Subcutaneous adipose tissue (tissue), 4 donors: ENCODE results near the gene ROPN1L. TPM values are rescaled to one million over a fixed set of nuclear protein-coding genes. Genes with fewer than 3 reads are reported as not detected.

Source experiments
- CTCF ChIP-seq: fragments of 450-650 bp; IDR thresholded peaks from one replicate; pipeline ENCODE4 v1.5.1; 2016; ENCODE audit warnings: low read depth, mild to moderate bottlenecking, control low read depth, antibody characterized with exemption, moderate library complexity
- total RNA-seq, 4 donors: library from RNA; depleted of rRNA; stranded (reverse); fragments of >200 nt; gene quantifications; one replicate each; pipeline ENCODE4 v1.1.0, GENCODE V29; 2016

Gene ROPN1L
- total RNA-seq, 4 donors from 2014 or later = 1.1 TPM; not detected in 3

- no peak for TF ChIP-seq CTCF
Observed at GRCh38 chr5:10467281-10468198, 25.9 kb downstream of the ROPN1L start.

GRCh38 chr5:10468256-10468655 lies 26.6 kb downstream of the ROPN1L start:
- TF ChIP-seq CTCF = no peak

GRCh38 chr5:10469253-10470050 lies 27.8 kb downstream of the ROPN1L start:
- no peak for TF ChIP-seq CTCF

- TF ChIP-seq CTCF = no peak
Observed at GRCh38 chr5:10470669-10471068, 29.0 kb downstream of the ROPN1L start.

- TF ChIP-seq CTCF = no peak
Observed at GRCh38 chr5:10471677-10472076, 30.0 kb downstream of the ROPN1L start.

- no peak for TF ChIP-seq CTCF
Observed at GRCh38 chr5:10474521-10475075, 32.9 kb downstream of the ROPN1L start.
